GM19468 (cell line): ENCODE measurements around the gene KCNIP1.

ENCODE experiments used
- ATAC-seq: cut with Tn5 transposase; IDR thresholded peaks from one replicate; pipeline ENCODE4 v1.9.1; 2021; ENCODE audit warnings: mild to moderate bottlenecking, moderate library complexity, moderate number of reproducible peaks; ENCODE audit not compliant: unreplicated experiment; ENCODE audit errors: extremely low read depth

Gene KCNIP1

GRCh38 chr5:170559296-170559695, 55.5 kb downstream of the KCNIP1 start:
- no peak for ATAC-seq

GRCh38 chr5:170560938-170561337, 57.1 kb downstream of the KCNIP1 start:
- ATAC-seq, result no peak

GRCh38 chr5:170562166-170562874, 58.5 kb downstream of the KCNIP1 start:
- no peak for ATAC-seq

DNA sequence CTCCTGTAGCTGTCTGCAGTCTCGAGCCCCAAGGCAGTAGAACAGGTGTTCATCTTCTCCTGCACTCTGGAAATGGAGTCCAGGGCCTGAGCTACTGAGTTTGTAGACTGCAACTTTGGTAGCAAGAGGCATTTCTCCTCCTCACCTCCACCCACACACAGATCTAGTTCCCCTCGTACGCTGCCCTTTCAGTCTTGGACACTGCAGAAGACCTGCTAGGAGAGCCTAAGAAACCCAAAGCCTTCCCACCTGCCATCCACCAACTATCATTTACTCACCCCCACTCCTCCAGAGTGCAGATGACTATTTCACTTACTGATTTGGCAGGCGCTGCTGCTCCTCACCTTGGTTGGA, 59.0 kb downstream of the KCNIP1 start:
- ATAC-seq, result no peak

DNA sequence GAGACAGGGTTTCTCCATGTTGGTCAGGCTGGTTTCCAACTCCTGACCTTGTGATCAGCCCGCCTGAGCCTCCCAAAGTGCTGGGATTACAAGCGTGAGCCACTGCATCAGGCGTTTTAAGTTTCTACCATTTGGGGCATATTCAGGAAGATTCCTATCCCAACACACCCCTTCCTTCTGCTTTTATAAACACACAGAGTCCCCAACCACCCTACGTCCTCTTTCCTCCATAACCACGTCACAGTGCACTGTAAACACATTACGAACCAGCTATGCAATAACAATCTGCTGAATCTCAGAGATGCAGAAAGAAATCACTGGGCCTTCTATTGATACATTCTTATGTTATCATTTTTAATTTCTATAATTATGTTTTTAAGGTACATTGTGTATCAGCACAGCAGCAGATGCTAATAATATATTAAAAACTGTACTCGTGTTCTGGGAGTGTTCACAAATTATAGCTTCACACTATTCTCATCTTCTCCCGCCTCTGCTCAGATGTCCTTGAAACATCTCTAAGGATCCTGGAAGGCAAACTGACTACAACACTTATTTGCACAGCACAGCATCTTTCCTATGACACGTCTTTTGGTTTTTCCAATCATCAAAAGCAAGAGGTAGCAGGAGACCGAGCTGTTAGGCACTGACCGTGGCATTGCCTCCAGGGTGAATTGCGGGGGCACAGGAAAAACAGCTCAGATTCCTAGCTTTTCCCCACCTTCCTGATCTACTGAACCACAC, 60.2 kb downstream of the KCNIP1 start:
- ATAC-seq, result no peak

- no peak for ATAC-seq
Observed at GRCh38 chr5:170565072-170565471, 61.3 kb downstream of the KCNIP1 start.

DNA sequence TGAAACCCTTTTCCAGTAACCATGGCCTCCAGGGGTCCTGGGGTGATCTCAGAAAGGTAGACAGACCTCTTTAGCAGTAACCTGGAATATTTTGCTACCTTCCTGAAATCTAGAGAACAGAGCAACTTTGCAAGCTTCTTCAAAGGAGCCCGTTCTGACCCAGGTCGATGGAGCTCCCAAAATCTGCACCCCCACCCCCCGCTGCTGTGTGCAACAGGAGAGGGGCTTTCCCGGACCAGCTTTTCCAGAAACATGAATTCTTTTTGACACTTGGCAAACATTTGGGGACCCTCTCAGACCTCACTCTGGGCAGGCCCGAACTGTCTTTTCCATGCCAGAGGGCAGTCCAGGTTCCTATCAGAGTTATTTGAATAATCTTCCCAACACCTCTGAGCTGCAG, 65.3 kb downstream of the KCNIP1 start:
- ATAC-seq, result no peak

DNA sequence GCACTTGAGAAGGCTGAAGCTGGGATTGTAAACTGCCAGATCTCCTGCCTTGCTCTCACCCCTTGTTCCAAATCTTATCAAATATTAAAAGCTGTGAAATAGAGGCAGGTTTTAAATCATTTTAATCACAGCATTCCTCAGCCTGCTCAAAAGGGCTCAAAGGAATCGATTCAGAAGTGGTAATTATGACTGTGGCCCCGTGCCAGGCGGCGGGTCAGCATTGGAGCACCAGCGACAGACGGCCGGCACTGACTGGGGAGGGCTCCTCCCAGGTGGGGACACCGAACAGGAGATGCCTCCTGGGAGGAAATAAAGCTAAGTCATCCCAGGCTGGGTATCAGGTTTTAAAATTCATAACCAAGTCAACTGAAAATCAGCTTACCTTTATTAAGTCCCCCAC, 66.7 kb downstream of the KCNIP1 start:
- ATAC-seq, result no peak

- no peak for ATAC-seq
Observed at GRCh38 chr5:170571281-170571731, 67.5 kb downstream of the KCNIP1 start.

- peak; percentile 69 for ATAC-seq
Observed at GRCh38 chr5:170571875-170572852, 68.3 kb downstream of the KCNIP1 start.

GRCh38 chr5:170573114-170573513, 69.3 kb downstream of the KCNIP1 start:
- no peak for ATAC-seq

DNA sequence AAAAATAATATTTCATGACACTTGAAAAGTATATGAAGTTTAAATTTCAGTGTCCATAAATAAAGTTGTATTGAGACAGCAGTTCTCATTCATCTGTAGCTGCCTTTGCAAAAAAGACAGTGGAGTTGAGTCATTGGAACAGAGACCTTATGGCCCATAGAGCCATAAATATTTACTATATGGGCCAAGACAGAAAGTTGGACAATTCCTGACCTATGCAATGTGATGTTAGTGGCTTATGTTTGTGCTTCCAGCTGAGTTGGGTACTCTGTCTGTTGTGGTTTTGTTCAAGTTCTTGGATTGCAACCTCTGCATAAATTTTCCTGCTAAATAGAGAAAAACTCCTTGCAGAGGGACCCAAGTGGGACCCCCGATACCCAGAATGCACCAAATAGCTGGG, 69.8 kb downstream of the KCNIP1 start:
- ATAC-seq, result no peak

DNA sequence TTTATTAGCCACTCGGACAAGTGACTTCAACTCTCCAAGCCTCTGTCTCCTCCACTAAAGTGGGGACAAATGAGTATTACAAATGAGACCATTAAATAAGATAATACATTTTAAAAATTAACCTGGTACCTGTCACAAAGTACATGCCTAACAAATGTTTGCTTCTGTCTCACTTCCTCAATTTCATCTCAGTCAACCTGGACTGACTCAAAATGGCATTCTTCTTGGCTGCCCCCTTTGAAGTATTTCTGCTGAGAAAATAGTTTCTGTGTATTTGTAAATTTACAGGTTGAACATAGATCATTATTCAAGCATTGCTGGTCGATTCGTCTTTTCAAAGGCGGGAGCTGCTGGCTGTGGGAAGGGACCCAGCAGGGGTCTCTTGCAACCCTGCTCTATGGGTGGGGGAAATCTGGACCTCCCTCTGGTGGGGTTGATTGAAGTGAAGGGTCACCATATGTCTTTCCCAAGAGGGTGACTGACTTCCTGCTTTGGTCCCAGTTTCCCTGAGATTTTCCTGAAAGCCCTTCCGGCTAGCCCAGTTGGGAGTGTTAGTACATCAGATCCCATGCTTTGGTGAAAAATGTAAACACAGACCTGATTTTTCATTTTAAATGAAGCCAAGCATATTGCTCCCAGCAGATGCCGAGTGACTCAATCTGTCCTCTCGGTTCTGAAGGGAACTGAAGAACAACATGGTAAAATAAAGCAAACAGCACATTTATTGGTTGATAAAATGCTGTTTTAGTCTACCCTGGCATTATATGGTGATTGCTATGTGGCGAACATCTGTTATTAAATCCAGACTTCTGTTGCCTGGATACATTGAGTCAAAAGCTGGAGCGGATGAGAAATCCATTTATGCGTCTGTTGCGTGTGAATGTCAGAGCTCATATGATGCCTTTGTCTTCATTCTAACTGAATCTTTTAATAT, 73.0 kb downstream of the KCNIP1 start:
- no peak for ATAC-seq

DNA sequence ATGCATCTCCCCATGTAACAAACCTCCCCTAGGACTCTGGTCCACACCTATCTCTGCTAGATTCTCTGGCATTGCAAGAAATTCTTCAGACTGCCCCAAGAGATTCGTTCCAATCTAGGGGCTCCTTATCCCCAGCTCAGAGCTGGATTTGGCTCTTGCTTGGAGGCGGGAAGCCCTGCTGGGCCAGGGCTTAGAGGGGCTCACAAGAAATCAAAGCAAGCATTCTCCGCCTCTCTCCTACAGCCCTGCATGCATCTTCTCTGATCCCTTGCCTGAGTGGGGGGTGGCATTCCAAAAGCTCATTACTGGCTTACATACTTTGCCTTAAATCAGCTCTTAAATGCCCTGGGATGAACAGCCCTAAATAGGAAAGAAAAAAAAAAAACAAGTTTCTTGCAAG, 75.8 kb downstream of the KCNIP1 start:
- no peak for ATAC-seq

DNA sequence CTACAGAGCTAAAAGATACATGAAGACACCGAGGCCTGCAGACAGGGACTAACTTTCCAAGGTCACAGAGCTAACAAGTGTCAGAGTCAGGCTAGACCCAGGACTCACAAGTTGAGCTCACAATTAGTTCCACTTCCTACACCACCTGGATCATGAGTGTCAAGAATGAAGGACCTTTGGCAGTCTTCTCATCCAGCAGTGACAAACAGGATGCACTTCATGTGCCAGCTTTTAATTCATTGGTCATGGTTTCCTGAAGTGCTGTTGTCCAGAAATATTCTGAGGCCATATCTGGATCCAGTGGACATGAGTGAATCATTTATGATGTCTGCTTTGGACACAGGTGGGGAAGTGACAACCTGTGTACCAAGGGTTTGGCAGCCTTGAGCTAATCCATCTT, 77.4 kb downstream of the KCNIP1 start:
- no peak for ATAC-seq

GRCh38 chr5:170582644-170583330, 79.0 kb downstream of the KCNIP1 start:
- no peak for ATAC-seq

DNA sequence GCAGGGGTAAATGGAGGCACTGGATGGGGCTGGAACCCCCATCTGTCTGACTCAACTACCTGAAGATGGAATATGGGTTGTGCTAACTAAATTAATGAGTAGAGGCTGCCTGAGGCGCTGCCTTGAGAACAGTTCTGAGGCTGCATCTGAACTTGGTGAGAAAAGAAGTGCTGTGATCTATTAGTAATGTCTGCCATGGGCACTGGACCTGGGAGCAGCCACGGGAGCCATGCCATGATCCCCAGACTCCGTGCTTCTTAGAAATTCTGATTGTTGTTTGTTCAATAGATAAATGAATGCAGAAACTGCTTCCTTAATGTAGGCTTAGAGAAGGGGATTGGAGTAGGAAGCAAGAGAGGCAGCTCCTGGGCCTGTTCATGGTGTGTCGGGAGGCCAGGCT, 80.2 kb downstream of the KCNIP1 start:
- ATAC-seq, result no peak

DNA sequence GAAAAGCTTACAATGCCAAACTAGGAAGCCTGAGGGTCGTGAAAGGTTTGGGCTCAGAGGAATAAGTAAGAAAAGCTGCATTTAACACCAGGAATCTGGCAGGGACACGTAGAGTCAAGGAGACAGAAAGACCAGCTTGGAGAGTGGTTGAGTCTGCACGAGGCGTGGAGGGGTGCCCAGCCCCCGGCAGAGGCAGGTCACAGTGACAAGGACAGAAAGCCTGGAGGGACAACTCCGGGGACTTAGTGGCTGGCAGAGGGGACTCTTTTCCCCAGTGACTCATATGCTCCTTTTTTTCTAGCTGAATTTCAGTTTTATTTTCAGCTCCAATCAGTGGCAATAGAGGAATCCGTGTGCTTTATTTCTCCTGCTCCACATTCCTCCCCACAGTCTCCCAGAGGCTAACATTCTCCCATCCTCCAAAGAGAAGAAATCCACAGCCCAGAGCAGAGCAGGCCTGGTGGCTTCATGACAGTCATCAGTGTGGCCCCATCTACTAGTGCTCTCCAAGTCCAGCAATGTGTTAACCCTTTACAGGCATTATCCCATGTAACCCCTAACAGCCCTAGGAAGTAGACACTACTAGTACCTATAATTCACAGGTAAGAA, 80.7 kb downstream of the KCNIP1 start:
- no peak for ATAC-seq
